ENCODE measurements around the gene ZNF382.
"Not testable (repeated sequence)": the region's sequence is repeated elsewhere in the genome, so short reads cannot be mapped to it uniquely, and the experiment has no call there.

Gene ZNF382

DNA sequence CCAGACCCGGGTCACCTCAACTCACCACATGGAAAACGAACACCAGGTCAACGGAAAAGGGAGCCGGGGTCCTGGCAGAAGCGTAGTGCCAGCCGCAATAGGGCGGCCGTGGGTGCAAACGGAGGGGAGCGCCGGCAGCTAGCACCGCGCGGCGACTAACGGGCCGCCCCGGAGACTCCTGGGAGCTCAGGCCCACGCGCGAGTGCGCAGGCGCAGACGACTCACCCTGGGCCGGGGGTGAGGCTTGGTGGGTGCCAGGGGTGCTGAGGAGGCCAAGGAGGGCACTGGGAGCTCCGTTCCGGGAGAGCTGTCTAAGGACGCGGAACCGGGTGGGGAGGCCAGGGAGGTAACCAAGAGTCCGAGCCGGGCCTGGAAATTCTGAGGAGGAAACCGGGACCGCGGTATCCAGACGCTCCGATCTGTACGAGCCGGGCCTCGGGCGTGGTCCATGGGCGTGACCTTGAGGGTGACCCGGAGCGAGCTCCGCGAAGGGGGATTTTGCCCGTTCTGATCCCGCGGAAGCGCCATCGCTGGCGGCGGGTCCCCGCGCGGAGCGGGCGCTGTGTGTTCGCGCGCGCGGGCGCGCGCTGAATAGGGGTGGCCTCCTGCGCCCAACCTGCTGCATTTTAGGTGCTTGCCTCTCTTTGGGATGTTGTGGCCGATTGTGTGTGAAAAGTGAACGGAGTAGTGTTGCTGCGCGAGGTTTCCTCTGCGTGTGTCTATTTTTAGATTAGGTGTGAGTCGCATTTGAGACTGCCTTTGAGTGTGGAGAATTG, at the start of gene ZNF382:
TSS of gene ZNF382 (plus strand) at position 213 of the 776 bp plus-strand sequence. CDS start 4,602 bp downstream, outside the sequence.
- DNase-seq (ENCODE audit: low read depth in 3 of 3), result peak; percentile 77 to 85 (median 78)

DNA sequence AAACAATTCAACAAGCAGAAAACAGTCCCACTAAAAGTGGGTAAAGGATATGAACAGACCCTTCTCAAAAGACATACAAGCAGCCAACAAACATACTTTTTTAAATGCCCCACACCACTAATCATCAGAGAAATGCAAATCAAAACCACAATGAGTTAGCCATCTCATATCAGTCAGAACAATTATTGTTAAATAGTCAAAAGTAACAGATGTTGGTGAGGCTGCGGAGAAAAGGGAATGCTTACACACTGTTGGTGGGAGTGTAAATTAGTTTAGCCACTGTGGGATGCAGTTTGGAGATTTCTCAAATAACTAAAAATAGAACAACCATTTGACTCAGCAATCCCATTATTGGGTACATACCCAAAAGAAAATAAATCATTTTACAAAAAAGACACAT, 40.7 kb upstream of the ZNF382 start:
- DNase-seq (ENCODE audit: low read depth in 3 of 3), result no peak

DNA sequence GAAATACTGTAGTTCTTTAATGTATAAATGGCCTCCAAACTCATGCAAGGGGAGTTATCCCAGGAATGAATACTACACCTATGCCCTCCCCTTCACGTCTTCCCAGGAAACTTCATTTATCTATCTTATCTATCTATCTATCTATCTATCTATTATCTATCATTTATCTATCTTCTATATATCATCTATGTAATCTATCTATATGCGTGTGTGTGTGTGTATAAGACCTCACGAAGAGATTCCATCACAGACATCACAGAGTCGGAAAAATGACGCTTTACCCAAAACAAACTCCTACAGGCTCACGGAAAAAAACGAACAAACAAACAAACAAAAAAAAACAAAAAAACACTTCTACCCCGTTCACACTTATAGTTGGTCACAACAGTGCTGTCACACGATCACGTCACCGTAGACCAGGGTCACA, 32.5 kb upstream of the ZNF382 start:
- DNase-seq (ENCODE audit: low read depth in 3 of 3), result no peak

DNA sequence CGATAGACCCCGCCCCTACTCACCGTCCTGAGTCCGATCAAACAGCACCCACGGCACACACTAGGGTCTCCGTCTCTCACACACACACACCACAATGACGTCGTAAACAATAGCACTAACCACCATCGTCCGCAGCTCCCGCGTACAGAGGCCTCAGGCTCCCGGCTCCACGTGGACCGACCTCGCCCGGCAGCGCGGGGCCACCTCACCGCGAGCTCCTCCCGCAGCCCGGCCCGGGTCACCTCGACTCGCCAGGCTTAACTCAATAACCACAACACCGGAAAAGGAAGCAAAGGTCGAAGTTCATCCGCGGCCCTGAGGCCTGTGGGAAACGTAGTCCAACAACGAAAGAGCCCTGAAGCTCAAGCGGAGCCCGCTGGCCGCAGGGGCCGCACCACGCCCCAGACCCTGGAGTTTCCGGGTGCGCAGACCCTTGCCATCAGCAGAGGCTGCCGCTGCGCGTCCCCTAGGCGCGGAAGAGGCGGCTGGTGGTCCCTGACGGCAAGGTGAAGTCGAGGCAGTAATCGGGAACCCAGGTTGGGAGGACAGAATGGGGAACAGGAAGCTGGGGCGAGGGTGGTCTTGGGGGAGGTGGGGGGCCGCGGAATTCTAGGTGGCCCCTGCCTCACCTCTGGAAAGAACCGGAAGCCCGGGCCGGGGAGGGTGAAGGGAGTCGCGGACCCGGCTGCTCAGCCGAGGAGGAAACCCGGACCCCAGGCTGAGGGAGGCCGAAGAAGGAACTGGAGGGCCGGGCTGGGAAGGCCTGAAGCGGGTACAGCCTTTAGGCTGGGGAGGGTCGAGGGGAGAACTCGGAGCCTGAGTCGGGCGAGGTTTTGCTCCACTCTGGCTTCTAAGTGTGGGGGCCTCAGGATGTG, 31.9 kb upstream of the ZNF382 start, which contains the start of gene ZNF529:
TSS of gene ZNF529 (minus strand) at position 273 of the 875 bp plus-strand sequence. CDS start 946 bp downstream, outside the sequence.
- peak; percentile 67 to 81 (median 76) for DNase-seq (ENCODE audit: low read depth in 3 of 3)

DNA sequence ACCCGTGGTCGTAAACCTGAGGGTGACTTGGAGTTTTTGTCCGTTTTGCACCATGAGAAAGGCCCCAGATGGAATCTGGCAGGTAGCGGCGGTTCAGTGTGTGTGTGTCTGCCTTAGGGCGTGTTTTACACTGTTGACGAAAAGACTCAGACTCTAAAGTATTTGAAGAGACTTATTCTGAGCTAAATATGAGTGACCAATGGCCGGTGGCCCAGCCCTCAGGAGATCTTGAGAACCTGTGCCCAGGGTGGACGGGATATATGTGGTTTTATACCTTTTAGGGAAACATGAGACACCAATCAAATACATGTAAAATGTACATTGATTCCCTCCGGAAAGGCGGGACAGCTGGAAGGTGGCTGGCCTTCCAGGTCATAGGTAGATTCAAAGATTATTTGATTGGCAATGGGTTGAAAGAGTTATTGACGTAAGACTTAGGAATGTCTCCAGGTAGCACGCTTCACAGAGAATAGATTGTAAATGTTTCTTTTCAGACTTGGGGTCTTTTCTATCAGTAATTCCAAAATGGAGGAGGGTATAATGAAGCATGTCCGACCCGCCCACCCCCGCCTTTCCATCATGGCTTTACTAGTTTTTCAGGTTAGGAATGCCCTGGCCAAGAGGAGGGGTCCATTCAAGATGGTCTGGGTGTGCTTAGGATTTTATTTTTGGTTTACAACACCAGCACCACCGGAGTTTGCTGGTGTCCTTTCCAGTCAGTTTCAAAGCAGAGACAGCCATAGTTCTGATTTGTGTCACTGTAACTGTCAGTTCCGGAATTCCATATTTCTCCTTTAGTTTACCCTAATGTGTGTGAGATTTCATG, 31.0 kb upstream of the ZNF382 start:
- no peak for DNase-seq (ENCODE audit: low read depth in 3 of 3)

DNA sequence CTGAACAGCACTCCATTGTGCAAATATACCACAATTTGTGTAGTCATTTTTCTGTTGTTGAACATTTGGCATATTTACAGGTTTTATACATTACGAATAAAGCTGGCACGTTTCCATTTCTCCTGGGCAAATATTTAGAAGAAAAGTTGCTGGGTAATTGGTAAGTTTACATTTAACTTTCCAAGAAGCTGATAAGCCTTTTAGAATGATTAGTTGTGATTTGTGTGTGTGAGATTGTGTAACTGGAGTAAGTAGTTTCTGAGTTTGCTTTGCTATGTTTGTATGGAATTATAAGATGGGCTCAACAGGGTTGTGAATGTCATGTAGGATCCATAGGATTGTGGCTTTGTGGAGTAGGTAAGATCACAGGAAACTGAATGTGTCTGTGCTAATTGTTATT, 30.4 kb upstream of the ZNF382 start:
- no peak for DNase-seq (ENCODE audit: low read depth in 3 of 3)

DNA sequence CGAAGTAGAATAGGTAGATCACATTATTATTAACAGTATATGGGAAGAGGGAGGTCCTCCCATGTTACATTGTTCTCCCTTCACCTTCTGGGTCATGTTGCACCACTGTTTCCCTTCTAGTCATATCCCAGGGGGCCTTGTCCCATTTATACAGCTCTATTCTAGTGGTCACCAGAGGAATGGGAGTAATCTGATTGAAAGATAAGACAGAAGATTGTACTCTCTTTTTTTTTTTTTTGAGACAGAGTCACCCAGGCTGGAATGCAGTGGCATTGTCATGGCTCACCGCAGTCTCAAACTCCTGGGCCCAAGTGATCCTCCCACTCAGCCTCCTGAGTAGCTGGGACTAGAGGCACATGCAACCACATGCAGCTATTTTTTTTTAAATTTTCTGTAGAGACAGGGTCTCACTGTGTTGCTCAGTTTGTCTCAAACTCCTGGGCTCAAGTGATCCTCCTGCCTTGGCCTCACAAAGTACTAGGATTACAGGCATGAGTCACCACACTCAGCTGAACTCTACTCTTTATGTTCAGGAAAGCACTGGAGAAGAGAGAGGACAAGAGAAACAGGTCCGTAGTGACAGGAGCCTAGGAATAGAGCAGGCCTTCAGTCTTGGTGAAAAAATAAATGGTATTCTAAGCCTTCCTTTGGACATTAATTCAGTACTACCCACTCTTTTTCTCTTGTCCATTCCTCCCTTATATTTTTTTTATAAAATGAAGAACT, 27.7 kb upstream of the ZNF382 start:
- DNase-seq (ENCODE audit: low read depth in 3 of 3), result no peak

DNA sequence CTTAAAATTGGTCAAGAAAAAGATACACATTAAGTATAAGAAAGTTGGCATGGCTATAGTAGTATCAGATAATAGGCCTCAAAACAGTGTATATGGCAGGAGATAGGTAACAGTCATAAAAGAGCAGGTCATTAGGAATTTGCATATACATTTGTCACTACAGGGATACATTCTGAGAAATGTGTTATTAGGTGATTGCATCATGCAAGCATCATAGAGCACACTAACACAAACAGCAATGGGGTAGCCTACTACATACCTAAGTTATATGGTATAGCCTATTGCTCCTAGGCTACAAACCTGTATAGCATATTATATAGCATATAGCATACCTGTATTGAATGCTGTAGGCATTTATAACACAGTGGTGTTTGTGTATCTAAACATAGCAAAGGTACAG, 25.9 kb upstream of the ZNF382 start:
- DNase-seq (ENCODE audit: low read depth in 3 of 3), result no peak

DNA sequence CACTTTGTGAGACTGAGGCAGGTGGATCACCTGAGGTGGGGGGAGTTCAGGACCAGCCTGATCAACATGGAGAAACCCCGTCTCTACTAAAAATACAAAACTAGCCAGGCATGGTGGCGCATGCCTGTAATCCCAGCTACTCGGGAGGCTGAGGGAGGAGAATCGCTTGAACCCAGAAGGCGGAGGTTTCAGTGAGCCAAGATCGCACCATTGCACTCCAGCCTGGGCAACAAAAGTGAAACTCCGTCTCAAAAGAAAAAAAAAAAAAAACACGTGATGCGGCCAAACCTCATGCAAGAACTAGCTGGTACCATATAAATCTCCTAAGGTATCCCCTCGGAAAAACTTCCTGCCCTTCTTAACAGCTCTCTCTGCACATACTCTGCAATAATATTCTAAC, 2.4 kb upstream of the ZNF382 start:
- DNase-seq (ENCODE audit: low read depth in 3 of 3), result not testable (repeated sequence)

DNA sequence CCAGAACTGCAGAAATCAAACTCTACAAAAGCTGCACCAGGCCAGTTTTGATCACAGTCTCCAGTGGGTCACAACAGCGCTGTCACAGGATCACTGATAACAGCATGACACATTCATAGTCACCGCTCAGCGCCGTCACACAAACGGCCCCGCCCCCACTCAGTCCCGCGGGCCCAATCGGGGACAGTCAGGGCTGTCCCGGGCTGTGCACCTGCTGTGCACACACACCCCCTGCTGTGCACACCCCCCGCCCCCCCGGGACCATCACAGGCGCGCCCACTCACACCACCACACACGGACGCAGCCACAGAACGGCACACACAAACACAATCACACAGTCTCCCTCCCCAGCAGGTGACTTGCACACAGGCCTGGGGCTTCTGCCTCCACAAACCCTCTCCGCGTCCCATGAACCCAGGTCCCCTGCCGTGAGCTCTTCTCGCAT, 435 bp upstream of the ZNF382 start:
- DNase-seq (ENCODE audit: low read depth in 3 of 3), result peak; percentile 78 to 87 (median 79)

DNA sequence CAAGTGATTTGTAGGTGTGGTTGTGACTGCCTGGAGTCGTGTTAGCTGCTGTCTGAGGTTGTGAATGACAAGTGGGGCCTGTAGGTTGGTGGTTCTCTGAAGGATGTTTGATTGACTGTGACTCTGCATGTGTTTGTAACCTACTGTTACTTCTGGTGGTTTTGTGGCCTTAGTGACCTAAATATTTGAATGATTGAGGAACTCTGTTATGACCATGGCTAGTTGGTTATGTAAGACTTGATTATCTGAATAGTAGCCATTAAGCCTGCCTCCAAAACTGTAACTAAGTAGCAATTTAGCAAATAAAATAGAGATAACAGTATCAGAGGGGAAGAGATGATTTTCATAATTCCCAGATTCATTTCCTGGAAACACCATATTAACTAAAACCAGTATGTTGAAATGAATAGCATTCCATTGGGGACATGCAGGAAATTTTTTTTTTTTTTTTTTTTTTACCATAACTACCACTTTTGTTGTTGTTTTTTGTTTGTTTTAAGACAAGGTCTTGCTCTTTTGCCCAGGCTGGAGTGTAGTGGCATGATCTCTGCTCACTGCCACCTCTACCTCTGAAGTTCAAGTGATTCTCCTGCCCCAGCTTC, 865 bp downstream of the ZNF382 start:
- DNase-seq (ENCODE audit: low read depth in 3 of 3), result no peak

DNA sequence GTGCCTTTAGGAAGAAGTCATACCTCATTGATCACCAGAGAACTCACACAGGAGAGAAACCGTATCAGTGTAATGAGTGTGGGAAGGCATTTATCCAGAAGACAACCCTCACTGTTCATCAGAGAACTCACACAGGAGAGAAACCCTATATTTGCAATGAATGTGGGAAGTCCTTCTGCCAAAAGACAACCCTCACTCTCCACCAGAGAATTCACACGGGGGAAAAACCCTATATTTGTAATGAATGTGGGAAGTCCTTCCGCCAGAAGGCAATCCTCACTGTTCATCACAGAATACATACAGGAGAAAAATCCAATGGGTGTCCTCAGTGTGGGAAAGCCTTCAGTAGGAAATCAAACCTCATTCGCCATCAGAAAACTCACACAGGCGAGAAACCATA, 21.9 kb downstream of the ZNF382 start:
- DNase-seq (ENCODE audit: low read depth in 3 of 3), result no peak

DNA sequence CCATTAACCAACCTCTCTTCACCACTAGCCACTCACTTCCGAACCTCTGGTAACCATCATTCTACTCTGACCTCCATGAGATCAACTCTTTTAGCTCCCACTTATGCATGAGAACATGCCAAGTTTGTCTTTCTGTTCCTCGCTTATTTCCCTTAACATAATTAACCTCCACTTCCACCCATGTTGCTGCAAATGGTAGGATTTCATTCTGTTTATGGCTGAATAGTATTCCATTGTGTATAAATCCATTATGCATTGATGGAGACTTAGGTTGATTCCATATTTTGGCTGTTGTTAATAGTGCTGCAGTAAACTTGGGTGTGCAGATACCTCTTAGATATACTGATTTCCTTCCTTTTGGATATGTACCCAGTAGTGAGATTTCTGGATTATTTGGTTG, 30.2 kb downstream of the ZNF382 start:
- DNase-seq (ENCODE audit: low read depth in 3 of 3), result no peak

DNA sequence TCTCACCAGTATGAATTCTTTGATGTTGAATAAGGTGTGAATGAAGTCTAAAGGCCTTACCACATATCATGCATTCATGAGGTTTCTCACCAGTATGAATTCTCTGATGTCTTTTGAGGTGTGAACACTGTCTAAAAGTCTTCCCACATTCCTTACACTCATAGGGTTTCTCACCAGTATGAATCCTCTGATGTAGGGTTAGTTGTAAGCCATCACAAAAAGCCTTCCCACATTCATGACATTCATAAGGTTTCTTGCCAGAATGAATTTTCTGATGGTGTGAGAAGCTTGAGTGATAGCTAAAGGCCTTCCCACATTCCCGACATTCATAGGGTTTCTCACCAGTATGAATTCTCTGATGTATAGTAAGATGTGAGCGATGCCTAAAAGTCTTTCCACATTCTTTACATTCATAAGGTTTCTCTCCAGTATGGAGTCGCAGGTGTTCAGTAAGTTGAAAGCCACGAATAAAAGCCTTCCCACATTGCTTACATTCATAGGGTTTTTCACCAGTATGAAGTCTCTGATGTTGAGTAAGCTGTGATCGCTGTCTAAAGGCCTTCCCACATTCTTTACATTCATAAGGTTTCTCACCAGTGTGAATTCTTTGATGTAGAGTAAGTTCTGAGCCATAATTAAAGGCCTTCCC, 33.9 kb downstream of the ZNF382 start:
- no peak for DNase-seq (ENCODE audit: low read depth in 3 of 3)

DNA sequence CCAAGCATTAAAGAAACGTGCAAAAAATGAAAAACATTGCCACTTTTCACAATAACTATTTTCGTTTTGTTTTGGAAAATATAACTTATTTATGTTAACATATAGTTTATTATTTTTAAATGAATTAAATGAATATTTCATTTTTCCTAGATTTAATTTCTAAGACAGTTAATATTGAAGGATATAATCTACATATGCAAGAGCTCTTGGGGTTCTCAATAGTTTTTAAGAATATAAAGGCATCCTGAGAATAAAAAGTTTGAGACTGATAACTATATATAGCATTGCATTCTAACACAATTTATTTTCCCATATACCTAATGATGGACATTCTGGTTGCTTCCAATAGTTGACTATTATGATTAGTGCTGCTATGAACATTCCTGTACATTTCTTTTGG, 41.6 kb downstream of the ZNF382 start:
- no peak for DNase-seq (ENCODE audit: low read depth in 3 of 3)

DNA sequence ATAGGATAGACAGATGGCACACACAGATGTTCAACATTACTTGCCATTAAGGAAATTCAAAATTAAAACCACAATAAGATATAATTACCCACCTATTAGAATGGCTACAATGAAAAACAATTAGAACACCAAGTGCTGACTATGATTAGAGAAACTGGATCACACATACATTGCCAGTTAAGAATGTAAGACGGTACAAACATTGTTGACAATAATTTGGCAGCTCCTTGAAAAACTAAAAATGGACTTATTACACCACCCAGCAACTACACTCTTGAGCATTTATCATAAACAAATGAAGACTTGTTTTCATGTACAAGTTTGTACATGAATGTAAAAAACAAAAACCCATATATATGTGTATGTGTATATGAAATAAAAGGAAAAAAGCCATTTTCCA, 47.8 kb downstream of the ZNF382 start:
- no peak for DNase-seq (ENCODE audit: low read depth in 3 of 3)

DNA sequence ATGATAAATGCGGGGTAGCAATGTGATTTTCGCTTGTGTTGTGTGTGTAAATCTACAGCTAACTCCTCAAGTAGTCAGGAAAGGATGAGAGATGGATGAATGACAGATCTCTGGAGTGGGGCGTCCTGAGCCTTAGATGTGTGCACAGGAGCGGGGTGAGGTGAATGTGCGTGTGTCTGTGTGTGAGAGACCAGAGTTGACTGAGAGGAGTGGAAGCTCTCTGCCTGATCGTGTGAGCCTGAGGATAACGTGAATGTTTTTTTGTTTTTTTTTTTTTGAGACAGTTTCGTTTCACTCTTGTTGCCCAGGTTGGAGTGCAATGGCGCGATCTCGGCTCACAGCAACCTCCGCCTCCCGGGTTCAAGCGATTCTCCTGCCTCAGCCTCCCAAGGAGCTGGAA, 60.7 kb downstream of the ZNF382 start:
- no peak for DNase-seq (ENCODE audit: low read depth in 3 of 3)

DNA sequence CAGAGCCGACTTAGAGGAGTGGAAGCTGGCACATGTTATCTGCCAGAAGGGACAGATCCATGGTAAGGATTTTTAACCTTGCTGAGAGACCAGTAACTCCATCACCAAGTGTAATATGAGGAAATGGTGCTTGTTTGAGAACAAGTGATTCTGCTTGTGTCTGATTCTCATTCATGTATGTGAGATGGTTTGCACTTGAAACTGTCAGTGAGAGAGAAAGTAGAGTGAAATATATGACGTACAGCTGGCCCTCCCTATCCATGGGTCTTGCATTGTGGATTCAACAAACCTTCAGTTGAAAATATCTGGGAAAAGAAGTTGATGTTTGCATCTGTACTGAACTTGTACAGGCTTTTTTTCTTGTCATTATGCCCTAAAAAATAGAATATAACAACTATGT, 63.5 kb downstream of the ZNF382 start:
- no peak for DNase-seq (ENCODE audit: low read depth in 3 of 3)

DNA sequence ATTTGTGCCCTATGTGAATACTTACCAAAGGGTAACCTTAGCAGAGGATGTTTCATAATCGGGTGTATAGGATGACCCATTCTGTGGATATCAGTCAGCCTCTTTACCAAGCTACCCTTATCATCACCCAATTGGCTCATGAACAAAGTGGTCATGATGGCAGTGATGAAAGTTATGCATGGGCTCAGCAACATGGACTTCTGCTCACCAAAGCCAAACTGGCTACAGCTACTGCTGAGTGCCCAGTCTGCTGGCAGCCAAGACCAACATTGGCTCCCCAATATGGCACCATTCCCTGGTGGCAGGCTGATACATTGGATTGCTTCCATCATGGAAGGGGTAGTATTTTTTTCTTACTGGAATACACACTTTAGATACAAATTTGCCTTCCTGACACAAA, 67.3 kb downstream of the ZNF382 start:
- no peak for DNase-seq (ENCODE audit: low read depth in 3 of 3)

DNA sequence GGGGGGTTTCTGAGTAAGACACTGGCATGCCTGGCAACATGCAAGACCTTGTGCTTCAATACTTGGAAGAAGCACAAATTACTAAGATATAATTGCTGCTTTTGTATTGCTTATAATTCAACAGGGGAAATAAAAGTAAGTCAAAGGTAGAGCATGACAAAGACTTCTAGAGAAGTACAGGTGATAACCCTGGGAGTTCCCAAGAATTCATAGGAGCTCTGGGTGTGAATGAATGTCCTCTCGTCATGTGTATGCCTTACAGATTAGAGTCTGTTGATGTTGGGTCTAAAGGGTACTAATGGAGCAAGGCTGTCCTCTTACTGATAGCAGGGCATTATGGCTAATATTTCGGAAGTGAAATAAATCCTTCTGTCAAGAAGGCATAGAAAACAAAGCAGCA, 69.1 kb downstream of the ZNF382 start:
- no peak for DNase-seq (ENCODE audit: low read depth in 3 of 3)

Data from stimulated activated CD4-positive, alpha-beta T cell treated with anti-CD3 and anti-CD28 coated beads, TNF-alpha, amount 100 ng/mL, for 24 hours (primary cell).